ENCODE data around the gene CCDC12.

DNA sequence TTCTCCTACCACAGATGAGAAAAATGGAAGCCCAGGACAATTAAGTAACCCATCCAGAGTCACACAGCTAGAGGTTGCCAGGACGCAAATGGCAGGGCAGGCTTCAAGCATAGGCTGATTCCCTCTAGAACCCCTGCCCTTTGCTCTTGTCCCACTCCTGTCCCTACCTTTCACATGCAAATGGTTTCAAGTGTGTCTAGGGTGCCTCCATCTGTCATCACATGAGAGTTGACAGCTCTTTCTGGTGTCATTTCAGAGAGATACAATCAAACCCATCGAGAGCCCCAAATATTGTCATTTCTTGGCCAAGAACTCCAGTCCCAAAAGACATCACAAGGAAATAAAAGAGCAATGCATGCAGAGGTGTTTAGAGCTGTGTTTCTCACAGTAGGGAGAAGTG is 23.7 kb downstream of the CCDC12 start:
- TF ChIP-seq, protein P1, sequence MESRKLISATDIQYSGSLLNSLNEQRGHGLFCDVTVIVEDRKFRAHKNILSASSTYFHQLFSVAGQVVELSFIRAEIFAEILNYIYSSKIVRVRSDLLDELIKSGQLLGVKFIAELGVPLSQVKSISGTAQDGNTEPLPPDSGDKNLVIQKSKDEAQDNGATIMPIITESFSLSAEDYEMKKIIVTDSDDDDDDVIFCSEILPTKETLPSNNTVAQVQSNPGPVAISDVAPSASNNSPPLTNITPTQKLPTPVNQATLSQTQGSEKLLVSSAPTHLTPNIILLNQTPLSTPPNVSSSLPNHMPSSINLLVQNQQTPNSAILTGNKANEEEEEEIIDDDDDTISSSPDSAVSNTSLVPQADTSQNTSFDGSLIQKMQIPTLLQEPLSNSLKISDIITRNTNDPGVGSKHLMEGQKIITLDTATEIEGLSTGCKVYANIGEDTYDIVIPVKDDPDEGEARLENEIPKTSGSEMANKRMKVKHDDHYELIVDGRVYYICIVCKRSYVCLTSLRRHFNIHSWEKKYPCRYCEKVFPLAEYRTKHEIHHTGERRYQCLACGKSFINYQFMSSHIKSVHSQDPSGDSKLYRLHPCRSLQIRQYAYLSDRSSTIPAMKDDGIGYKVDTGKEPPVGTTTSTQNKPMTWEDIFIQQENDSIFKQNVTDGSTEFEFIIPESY (CRISPR knock-in tag; IDR thresholded peaks at IDR 0.05): no peak
- TF ChIP-seq ZNF644 (tag; IDR thresholded peaks at IDR 0.05; ENCODE audit: low read depth) (no peak), KAT8 (IDR thresholded peaks at IDR 0.05; ENCODE audit: low read depth) (no peak), HNRNPK (IDR thresholded peaks at IDR 0.05; ENCODE audit: low read depth, low read length, poor library complexity, severe bottlenecking) (no peak), EP300 (IDR thresholded peaks at IDR 0.05; ENCODE audit: low read length) (no peak), FOXP1 (CRISPR knock-in tag; IDR thresholded peaks at IDR 0.05) (no peak), POLR2A (conservative IDR thresholded peaks at IDR 0.05) (no peak), FOXJ2 (tag; IDR thresholded peaks at IDR 0.05) (no peak), MAFK (IDR thresholded peaks at IDR 0.05; ENCODE audit: low read length) (no peak)
- TF ChIP-seq, protein P2, sequence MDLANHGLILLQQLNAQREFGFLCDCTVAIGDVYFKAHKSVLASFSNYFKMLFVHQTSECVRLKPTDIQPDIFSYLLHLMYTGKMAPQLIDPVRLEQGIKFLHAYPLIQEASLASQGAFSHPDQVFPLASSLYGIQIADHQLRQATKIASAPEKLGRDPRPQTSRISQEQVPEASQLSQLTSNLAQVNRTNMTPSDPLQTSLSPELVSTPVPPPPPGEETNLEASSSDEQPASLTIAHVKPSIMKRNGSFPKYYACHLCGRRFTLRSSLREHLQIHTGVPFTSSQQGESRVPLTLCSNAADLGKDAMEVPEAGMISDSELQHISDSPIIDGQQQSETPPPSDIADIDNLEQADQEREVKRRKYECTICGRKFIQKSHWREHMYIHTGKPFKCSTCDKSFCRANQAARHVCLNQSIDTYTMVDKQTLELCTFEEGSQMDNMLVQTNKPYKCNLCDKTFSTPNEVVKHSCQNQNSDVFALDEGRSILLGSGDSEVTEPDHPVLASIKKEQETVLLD (IDR thresholded peaks at IDR 0.05): no peak
